Breast epithelium (tissue), 4 donors: ENCODE measurements around the gene FHOD3. TPM values are rescaled to one million over a fixed set of nuclear protein-coding genes. Genes with fewer than 3 reads are reported as not detected.
"Not testable (repeated sequence)": the region's sequence is repeated elsewhere in the genome, so short reads cannot be mapped to it uniquely, and the experiment has no call there.

Experiments used
- DNase-seq, 2 donors: peaks; one replicate each; pipeline ENCODE4 v3.0.0-alpha.2; 2019; ENCODE audit warnings: low spot score in 2 of 2
- H3K27ac ChIP-seq, 2 donors: fragments of 200-600 bp; sonication (generic) in 1 of 2; one replicate each; pipeline ENCODE4 v1.5.1; 2016 to 2019; ENCODE audit warnings: mild to moderate bottlenecking in 1 of 2
- H3K27me3 ChIP-seq, 2 donors: fragments of 200-600 bp; sonication (generic) in 1 of 2; one replicate each; pipeline versions ENCODE4 v1.5.1 to v1.6.0; 2017 to 2019; ENCODE audit warnings: control low read depth in 1 of 2, mild to moderate bottlenecking in 1 of 2
- H3K36me3 ChIP-seq: fragments of 200-600 bp; one replicate; pipeline ENCODE4 v1.5.1; 2019
- H3K4me1 ChIP-seq, 2 donors: fragments of 200-600 bp; sonication (generic); one replicate each; pipeline ENCODE4 v1.5.1; 2016 to 2019; ENCODE audit warnings: control low read depth in 1 of 2
- H3K4me3 ChIP-seq, 3 donors: fragments of 200-600 bp; sonication (generic); 1 replicate in 2 of 3; 2 replicates in 1 of 3; pipeline ENCODE4 v1.5.1; 2016 to 2019; ENCODE audit warnings: mild to moderate bottlenecking in 3 of 3, moderate library complexity in 2 of 3
- H3K9me3 ChIP-seq, 2 donors: fragments of 200-600 bp; sonication (generic) in 1 of 2; one replicate each; pipeline ENCODE4 v1.5.1; 2016 to 2019; ENCODE audit warnings: control low read depth in 1 of 2
- POLR2A ChIP-seq: fragments of 450-650 bp; IDR thresholded peaks from one replicate; pipeline ENCODE4 v1.6.1; 2016; ENCODE audit warnings: antibody characterized with exemption, mild to moderate bottlenecking, moderate library complexity
- POLR2AphosphoS5 ChIP-seq, 3 donors: sonication (generic); formaldehyde crosslinking; IDR thresholded peaks; one replicate each; pipeline ENCODE4 v1.6.1; 2017; ENCODE audit warnings: antibody characterized with exemption in 3 of 3
- intact Hi-C: fragments of 100-400 bp; cut with DNase I; formaldehyde crosslinking; loops from one replicate; pipeline ENCODE4 v1.15.1; 2023; ENCODE audit warnings: low total_unique reads
- total RNA-seq, 3 donors: library from RNA; depleted of rRNA; stranded (reverse); fragments of >200 nt; gene quantifications; one replicate each; pipeline ENCODE4 v1.1.0, GENCODE V29; 2016
- TF ChIP-seq, protein P1 (sequence below), 3 donors: fragments of 450-650 bp; IDR thresholded peaks; one replicate each; pipeline ENCODE4 v1.5.1; 2016 to 2017; ENCODE audit warnings: antibody characterized with exemption in 3 of 3, mild to moderate bottlenecking in 3 of 3, moderate library complexity in 3 of 3

FHOD3 gene
- total RNA-seq, 3 donors from 2014 or later: 1.9 to 13.1 (median 13.0) TPM

DNA sequence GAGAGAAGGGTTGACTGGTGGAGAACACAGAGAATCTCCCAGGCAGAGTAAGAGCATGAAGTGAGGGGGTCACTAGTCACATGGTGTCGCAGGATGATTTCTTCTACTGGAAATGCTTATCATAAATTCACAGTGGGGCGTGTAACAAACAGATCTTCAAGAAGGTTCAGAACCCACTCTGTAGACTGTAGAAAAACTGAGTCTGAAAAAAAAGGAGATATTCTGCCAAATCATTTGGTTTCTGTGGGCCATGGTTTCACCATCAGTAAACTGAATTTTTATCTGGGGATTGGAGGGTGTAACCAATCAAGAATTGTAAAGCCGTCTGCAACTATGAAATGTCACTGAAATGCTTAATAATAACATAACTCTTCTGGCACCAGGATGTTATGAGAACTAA, 516.3 kb downstream of the FHOD3 start:
- Histone ChIP-seq H3K9me3 (no peaks in the 10 kb centered on the region), H3K4me3 (no peak overlapping the region), H3K27me3 (no peaks in the 10 kb centered on the region), H3K4me1 (no peaks in the 10 kb centered on the region), H3K36me3 (no peaks in the 10 kb centered on the region), H3K27ac (no peak overlapping the region)
- intact Hi-C loops: loop anchor here (5.0 kb wide), 1 partner anchor 548 kb away; no protein-coding TSS in a partner anchor
- no peak for DNase-seq
- TF ChIP-seq POLR2AphosphoS5 (IDR thresholded peaks at IDR 0.05): no peak
- TF ChIP-seq POLR2A: no peak
- TF ChIP-seq, protein P1, sequence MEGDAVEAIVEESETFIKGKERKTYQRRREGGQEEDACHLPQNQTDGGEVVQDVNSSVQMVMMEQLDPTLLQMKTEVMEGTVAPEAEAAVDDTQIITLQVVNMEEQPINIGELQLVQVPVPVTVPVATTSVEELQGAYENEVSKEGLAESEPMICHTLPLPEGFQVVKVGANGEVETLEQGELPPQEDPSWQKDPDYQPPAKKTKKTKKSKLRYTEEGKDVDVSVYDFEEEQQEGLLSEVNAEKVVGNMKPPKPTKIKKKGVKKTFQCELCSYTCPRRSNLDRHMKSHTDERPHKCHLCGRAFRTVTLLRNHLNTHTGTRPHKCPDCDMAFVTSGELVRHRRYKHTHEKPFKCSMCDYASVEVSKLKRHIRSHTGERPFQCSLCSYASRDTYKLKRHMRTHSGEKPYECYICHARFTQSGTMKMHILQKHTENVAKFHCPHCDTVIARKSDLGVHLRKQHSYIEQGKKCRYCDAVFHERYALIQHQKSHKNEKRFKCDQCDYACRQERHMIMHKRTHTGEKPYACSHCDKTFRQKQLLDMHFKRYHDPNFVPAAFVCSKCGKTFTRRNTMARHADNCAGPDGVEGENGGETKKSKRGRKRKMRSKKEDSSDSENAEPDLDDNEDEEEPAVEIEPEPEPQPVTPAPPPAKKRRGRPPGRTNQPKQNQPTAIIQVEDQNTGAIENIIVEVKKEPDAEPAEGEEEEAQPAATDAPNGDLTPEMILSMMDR (IDR thresholded peaks at IDR 0.05): no peak

DNA sequence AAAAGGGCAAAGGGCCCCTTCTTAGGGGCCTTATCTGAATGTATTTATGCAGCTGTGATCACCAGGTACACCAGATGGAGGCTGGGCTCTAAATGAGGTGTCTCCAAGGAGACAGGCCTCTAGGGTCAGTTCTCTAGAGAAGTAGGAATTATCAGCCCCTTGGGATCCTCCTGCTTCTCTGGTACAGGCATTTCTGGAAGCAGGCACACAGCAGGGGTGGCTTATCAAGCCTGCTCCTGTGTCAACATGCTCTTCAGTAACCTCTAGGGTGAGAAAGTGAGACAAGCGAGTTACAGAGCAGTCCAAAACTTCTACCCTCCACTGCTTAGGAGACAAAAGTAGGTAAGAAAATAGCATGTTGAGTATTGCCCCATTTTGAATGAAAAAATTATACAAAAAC, 517.5 kb downstream of the FHOD3 start:
- H3K4me1 ChIP-seq: no peaks in the 10 kb centered on the region
- intact Hi-C loops: loop anchor here (5.0 kb wide), 1 partner anchor 547 kb away; no protein-coding TSS in a partner anchor
- H3K27ac ChIP-seq: no peak overlapping the region
- H3K27me3 ChIP-seq: no peaks in the 10 kb centered on the region
- H3K9me3 ChIP-seq: no peaks in the 10 kb centered on the region
- TF ChIP-seq POLR2AphosphoS5 (IDR thresholded peaks at IDR 0.05) (no peak), POLR2A (no peak)
- TF ChIP-seq, protein P1 (IDR thresholded peaks at IDR 0.05): no peak
- H3K4me3 ChIP-seq: no peak overlapping the region
- no peaks in the 10 kb centered on the region for H3K36me3 ChIP-seq
- DNase-seq: no peak

DNA sequence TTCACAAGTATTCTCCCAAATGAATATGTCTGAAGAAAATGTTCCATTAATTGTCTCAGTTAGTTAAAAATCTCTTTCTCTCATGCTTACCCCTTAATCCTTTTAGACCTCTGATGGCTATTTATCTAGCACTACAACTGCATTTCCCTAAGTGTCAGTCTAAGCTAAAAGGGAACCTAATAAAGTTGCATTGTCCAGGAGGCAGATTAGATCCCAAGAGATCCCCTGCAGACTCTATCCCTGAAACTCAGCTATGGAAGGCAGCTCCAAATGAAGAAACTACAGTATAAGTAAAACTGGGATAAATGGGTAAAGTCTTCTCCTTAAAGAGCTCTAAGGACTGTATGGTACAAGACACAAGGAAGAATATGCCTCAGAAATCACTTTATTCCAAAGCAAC, 518.6 kb downstream of the FHOD3 start:
- H3K4me1 ChIP-seq, DNase-seq, H3K9me3 ChIP-seq, intact Hi-C loops, H3K4me3 ChIP-seq, H3K27me3 ChIP-seq, H3K36me3 ChIP-seq, H3K27ac ChIP-seq: not testable (repeated sequence)

GRCh38 chr18:36817039-36817438, 519.5 kb downstream of the FHOD3 start:
- Histone ChIP-seq H3K27me3 (no peaks in the 10 kb centered on the region), H3K9me3 (no peaks in the 10 kb centered on the region), H3K27ac (no peak overlapping the region), H3K4me3 (no peak overlapping the region), H3K4me1 (no peaks in the 10 kb centered on the region), H3K36me3 (no peaks in the 10 kb centered on the region)
- TF ChIP-seq, protein P1 (IDR thresholded peaks at IDR 0.05): no peak
- no peak for TF ChIP-seq POLR2A
- no peak for TF ChIP-seq POLR2AphosphoS5 (IDR thresholded peaks at IDR 0.05)
- no peak for DNase-seq
- intact Hi-C loops: no loop called here

- TF ChIP-seq POLR2AphosphoS5 (IDR thresholded peaks at IDR 0.05): no peak
- TF ChIP-seq, protein P1 (IDR thresholded peaks at IDR 0.05): no peak
- TF ChIP-seq POLR2A: no peak
- Histone ChIP-seq H3K27me3 (no peaks in the 10 kb centered on the region), H3K27ac (no peak overlapping the region), H3K4me1 (no peaks in the 10 kb centered on the region), H3K9me3 (no peaks in the 10 kb centered on the region), H3K36me3 (no peaks in the 10 kb centered on the region), H3K4me3 (no peak overlapping the region)
- intact Hi-C loops: no loop called here
- no peak for DNase-seq
Observed at GRCh38 chr18:36818652-36819051, 521.1 kb downstream of the FHOD3 start.

- TF ChIP-seq, protein P1 (IDR thresholded peaks at IDR 0.05): no peak
- no peak for TF ChIP-seq POLR2A
- TF ChIP-seq POLR2AphosphoS5 (IDR thresholded peaks at IDR 0.05): no peak
- Histone ChIP-seq H3K4me1 (no peaks in the 10 kb centered on the region), H3K27ac (no peak overlapping the region), H3K4me3 (no peak overlapping the region), H3K27me3 (no peaks in the 10 kb centered on the region), H3K36me3 (no peaks in the 10 kb centered on the region), H3K9me3 (no peaks in the 10 kb centered on the region)
- no peak for DNase-seq
- intact Hi-C loops: no loop called here
Observed at GRCh38 chr18:36819621-36820020, 522.1 kb downstream of the FHOD3 start.
